OCI-LY3 (cell line): Measurements from ENCODE around the gene ITPR1.

Experiments
- CTCF ChIP-seq: fragments of 200-600, 300-600 bp; sonication (generic); IDR thresholded peaks from 2 replicates; pipeline ENCODE4 v1.5.1; 2014; ENCODE audit warnings: antibody characterized with exemption, low read length, low read depth
- EZH2phosphoT487 ChIP-seq: fragments of 200-600 bp; shearing (Covaris generic); IDR thresholded peaks from 2 replicates; pipeline ENCODE4 v1.6.1; 2018; ENCODE audit warnings: antibody characterized with exemption, mixed run types, low read depth

GRCh38 chr3:4695846-4696245, 202.7 kb downstream of the ITPR1 start:
- TF ChIP-seq CTCF (no peak), EZH2phosphoT487 (no peak)
